Breast epithelium (tissue), 4 donors: ENCODE results near the gene LY6G6D. TPM values are rescaled to one million over a fixed set of nuclear protein-coding genes. Genes with fewer than 3 reads are reported as not detected.
A peak's percentile ranks its signal among the peaks of the same experiment; 100 is the strongest.

Experiments
- DNase-seq, 2 donors: peaks; one replicate each; pipeline ENCODE4 v3.0.0-alpha.2; 2019; ENCODE audit warnings: low spot score in 2 of 2
- H3K27ac ChIP-seq, 2 donors: fragments of 200-600 bp; sonication (generic) in 1 of 2; one replicate each; pipeline ENCODE4 v1.5.1; 2016 to 2019; ENCODE audit warnings: mild to moderate bottlenecking in 1 of 2
- H3K27me3 ChIP-seq, 2 donors: fragments of 200-600 bp; sonication (generic) in 1 of 2; one replicate each; pipeline versions ENCODE4 v1.5.1 to v1.6.0; 2017 to 2019; ENCODE audit warnings: control low read depth in 1 of 2, mild to moderate bottlenecking in 1 of 2
- H3K36me3 ChIP-seq: fragments of 200-600 bp; one replicate; pipeline ENCODE4 v1.5.1; 2019
- H3K4me1 ChIP-seq, 2 donors: fragments of 200-600 bp; sonication (generic); one replicate each; pipeline ENCODE4 v1.5.1; 2016 to 2019; ENCODE audit warnings: control low read depth in 1 of 2
- H3K4me3 ChIP-seq, 3 donors: fragments of 200-600 bp; sonication (generic); 1 replicate in 2 of 3; 2 replicates in 1 of 3; pipeline ENCODE4 v1.5.1; 2016 to 2019; ENCODE audit warnings: mild to moderate bottlenecking in 3 of 3, moderate library complexity in 2 of 3
- H3K9me3 ChIP-seq, 2 donors: fragments of 200-600 bp; sonication (generic) in 1 of 2; one replicate each; pipeline ENCODE4 v1.5.1; 2016 to 2019; ENCODE audit warnings: control low read depth in 1 of 2
- POLR2A ChIP-seq: fragments of 450-650 bp; IDR thresholded peaks from one replicate; pipeline ENCODE4 v1.6.1; 2016; ENCODE audit warnings: antibody characterized with exemption, mild to moderate bottlenecking, moderate library complexity
- POLR2AphosphoS5 ChIP-seq, 3 donors: sonication (generic); formaldehyde crosslinking; IDR thresholded peaks; one replicate each; pipeline ENCODE4 v1.6.1; 2017; ENCODE audit warnings: antibody characterized with exemption in 3 of 3
- intact Hi-C: fragments of 100-400 bp; cut with DNase I; formaldehyde crosslinking; loops from one replicate; pipeline ENCODE4 v1.15.1; 2023; ENCODE audit warnings: low total_unique reads
- total RNA-seq, 3 donors: library from RNA; depleted of rRNA; stranded (reverse); fragments of >200 nt; gene quantifications; one replicate each; pipeline ENCODE4 v1.1.0, GENCODE V29; 2016
- TF ChIP-seq, protein P1 (sequence below), 3 donors: fragments of 450-650 bp; IDR thresholded peaks; one replicate each; pipeline ENCODE4 v1.5.1; 2016 to 2017; ENCODE audit warnings: antibody characterized with exemption in 3 of 3, mild to moderate bottlenecking in 3 of 3, moderate library complexity in 3 of 3

Gene LY6G6D
- total RNA-seq, 3 donors from 2014 or later: not detected

DNA sequence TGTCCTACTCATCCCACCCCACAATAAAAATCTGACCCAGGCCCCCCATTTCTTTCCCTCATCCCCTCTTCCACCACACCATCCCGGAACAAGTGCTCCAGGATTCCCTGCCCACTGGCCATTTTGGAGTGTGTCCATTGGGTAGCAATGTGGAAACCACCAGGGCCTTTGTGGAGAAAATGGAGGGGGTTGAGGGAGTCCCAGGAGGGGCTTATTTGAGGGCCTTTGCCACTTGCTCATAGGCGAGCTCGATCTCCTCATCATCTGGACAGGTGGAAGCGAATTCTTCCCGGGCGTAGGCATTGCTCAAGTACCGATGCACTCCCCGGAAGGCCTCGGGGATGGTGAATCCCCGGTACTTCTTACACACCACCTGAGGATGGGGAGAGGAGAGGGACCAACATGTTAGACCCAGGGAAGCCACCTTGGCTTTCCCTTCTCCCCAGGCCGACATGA is 15.5 kb downstream of the LY6G6D start:
- no peaks in the 10 kb centered on the region for H3K9me3 ChIP-seq
- H3K27me3 ChIP-seq: no peaks in the 10 kb centered on the region
- TF ChIP-seq, protein P1, sequence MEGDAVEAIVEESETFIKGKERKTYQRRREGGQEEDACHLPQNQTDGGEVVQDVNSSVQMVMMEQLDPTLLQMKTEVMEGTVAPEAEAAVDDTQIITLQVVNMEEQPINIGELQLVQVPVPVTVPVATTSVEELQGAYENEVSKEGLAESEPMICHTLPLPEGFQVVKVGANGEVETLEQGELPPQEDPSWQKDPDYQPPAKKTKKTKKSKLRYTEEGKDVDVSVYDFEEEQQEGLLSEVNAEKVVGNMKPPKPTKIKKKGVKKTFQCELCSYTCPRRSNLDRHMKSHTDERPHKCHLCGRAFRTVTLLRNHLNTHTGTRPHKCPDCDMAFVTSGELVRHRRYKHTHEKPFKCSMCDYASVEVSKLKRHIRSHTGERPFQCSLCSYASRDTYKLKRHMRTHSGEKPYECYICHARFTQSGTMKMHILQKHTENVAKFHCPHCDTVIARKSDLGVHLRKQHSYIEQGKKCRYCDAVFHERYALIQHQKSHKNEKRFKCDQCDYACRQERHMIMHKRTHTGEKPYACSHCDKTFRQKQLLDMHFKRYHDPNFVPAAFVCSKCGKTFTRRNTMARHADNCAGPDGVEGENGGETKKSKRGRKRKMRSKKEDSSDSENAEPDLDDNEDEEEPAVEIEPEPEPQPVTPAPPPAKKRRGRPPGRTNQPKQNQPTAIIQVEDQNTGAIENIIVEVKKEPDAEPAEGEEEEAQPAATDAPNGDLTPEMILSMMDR (IDR thresholded peaks at IDR 0.05): no peak
- TF ChIP-seq POLR2AphosphoS5 (IDR thresholded peaks at IDR 0.05): no peak
- TF ChIP-seq POLR2A: no peak
- H3K36me3 ChIP-seq: peaks cover 6% of the 10 kb centered on the region
- peaks cover 9 to 11% of the 10 kb centered on the region in 2 donors for H3K4me1 ChIP-seq
- peak overlapping the region; percentile 97 to 98 for H3K27ac ChIP-seq
- intact Hi-C loops: no loop called here
- no peak for DNase-seq
- H3K4me3 ChIP-seq: peak overlapping the region in 2 of 3 donors; percentile 82 to 92

DNA sequence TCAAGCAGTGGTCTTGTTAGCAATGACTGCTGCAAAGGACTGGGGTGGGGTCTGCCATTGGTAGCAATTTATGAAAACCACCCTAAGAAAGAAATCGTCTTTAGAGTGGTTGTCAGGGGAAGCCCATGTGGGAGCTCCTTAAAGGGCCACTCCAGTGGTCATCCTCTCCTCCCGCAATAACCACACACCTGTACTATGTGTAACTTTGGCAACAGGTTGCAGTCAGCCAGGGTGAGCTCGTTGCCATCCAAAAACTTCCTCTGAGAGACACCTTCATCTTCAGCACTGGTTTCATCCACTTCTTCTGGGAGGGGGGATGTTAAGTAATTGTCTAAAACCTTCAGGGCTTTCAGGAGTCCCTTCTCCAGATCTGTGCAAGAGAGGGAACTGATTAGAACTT is 16.9 kb downstream of the LY6G6D start:
- DNase-seq: no peak
- TF ChIP-seq POLR2AphosphoS5 (IDR thresholded peaks at IDR 0.05) (no peak), POLR2A (no peak)
- TF ChIP-seq, protein P1 (IDR thresholded peaks at IDR 0.05): no peak
- Histone ChIP-seq H3K4me3 (no peak overlapping the region), H3K4me1 (peaks cover 11 to 14% of the 10 kb centered on the region in 2 donors), H3K27ac (no peak overlapping the region), H3K36me3 (peaks cover 3% of the 10 kb centered on the region), H3K9me3 (no peaks in the 10 kb centered on the region), H3K27me3 (no peaks in the 10 kb centered on the region)
- intact Hi-C loops: no loop called here

DNA sequence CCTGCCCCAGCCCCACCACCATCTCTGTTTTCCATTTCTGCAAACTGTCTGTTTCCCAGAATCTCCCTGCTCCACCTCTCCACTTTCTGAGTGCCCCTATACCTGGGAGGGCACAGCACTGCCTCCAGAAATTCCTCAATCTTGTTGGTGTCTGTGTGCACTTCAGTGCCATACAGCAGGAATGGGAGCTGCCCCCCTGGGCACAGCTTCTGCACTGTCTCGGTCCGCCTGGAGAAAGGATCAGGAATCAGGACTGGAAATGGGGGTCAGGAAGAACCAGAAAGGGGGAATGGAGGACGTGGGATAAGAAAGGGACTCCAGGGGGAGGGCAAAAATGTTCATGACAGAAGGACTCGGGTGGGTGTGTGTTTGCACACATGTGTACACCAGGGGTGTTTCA is 18.6 kb downstream of the LY6G6D start:
- intact Hi-C loops: no loop called here

DNA sequence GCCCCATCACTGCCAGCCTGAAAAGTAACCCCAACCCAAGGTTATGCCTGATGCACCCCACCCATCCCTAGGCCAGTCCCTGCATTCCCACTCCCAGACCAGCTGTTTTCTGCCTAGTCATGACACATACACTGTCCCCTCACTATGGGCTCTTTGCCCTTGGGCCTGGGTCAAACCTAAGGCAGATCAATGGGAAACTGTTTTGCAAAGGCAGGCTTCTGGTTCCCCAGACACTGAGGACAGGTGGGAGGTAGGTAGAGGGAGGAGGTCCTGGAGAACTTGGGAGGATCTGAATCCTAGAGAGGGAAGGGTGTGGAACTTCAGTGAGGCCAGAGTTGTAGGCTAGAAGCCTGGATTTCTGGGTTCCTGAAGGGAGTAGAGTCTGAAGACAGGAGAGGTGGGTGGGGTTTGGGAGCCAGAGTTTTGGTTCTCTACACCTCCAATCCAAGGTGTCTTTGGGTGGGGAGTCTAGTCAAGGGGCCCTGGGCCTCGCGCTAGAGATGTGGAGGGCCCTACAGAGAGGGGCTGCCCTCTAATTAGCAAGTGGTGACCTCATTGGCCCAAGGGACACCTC is 19.2 kb downstream of the LY6G6D start:
- Histone ChIP-seq H3K36me3 (no peaks in the 10 kb centered on the region), H3K4me1 (peaks cover 17 to 34% of the 10 kb centered on the region in 2 donors), H3K4me3 (peak overlapping the region; percentile 68 to 76 (median 75)), H3K9me3 (no peaks in the 10 kb centered on the region), H3K27me3 (no peaks in the 10 kb centered on the region), H3K27ac (peak overlapping the region; percentile 95 to 96)
- DNase-seq: no peak
- intact Hi-C loops: no loop called here
- TF ChIP-seq, protein P1 (IDR thresholded peaks at IDR 0.05): no peak
- TF ChIP-seq POLR2AphosphoS5 (IDR thresholded peaks at IDR 0.05) (no peak), POLR2A (no peak)

More for the DNA sequence above, 18.6 kb downstream of the LY6G6D start:
- TF ChIP-seq POLR2AphosphoS5 (IDR thresholded peaks at IDR 0.05): no peak
- TF ChIP-seq, protein P1 (IDR thresholded peaks at IDR 0.05): no peak
- no peak for TF ChIP-seq POLR2A
- Histone ChIP-seq H3K4me3 (peak overlapping the region in 1 of 3 donors; percentile 75), H3K9me3 (no peaks in the 10 kb centered on the region), H3K27ac (peak overlapping the region; percentile 95 to 96), H3K4me1 (peaks cover 14 to 28% of the 10 kb centered on the region in 2 donors), H3K27me3 (no peaks in the 10 kb centered on the region), H3K36me3 (no peaks in the 10 kb centered on the region)
- no peak for DNase-seq

DNA sequence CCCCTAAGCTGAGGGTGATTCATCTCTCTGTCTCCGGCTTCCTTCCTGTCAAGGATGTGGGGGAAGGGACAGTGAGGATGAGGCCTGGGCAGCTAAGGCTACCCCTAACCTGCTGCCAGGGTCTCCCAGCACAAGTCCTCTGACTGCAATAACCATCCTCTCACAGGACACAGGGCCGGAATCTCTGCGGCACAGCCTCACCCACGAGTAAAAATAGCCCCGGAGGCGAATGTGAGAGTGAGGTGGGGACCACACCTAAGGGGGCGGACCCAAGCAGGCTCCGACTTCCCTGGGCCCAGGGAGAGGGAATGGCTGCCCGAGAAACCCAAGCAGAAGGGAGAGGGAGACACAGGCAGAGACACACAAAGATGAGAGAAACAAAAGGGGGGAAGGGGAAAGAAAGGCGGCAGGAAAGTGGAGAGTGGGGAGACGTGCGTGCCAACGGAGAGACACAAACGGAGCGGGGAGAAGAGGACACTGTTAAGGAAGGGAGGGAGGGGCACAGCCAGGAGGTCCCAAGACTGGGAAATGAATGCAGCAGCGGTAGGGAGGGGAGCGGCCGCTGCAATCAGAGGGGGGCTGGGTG is 19.8 kb downstream of the LY6G6D start:
- H3K9me3 ChIP-seq: no peaks in the 10 kb centered on the region
- H3K27me3 ChIP-seq: no peaks in the 10 kb centered on the region
- DNase-seq: no peak
- H3K4me3 ChIP-seq: peak overlapping the region; percentile 68 to 76 (median 75)
- H3K36me3 ChIP-seq: no peaks in the 10 kb centered on the region
- H3K27ac ChIP-seq: peak overlapping the region; percentile 95 to 96
- intact Hi-C loops: no loop called here
- TF ChIP-seq, protein P1 (IDR thresholded peaks at IDR 0.05): no peak
- peak in 2 of 3 donors; percentile 30 to 36 for TF ChIP-seq POLR2AphosphoS5 (IDR thresholded peaks at IDR 0.05)
- peak; percentile 25 for TF ChIP-seq POLR2A
- peaks cover 19 to 35% of the 10 kb centered on the region in 2 donors for H3K4me1 ChIP-seq
